Type B pancreatic cell (in vitro differentiated cells): ENCODE results near the gene AKAP13. TPM values are rescaled to one million over a fixed set of nuclear protein-coding genes. Genes with fewer than 3 reads are reported as not detected.

Source experiments
- DNase-seq: peaks from one replicate; pipeline ENCODE4 v3.0.0; 2021; ENCODE audit warnings: mixed read lengths; ENCODE audit not compliant: unreplicated experiment; ENCODE audit errors: extremely low spot score
- H3K27ac Mint-ChIP-seq: 2 replicates; pipeline ENCODE4 v1.8.0; 2021; ENCODE audit warnings: mild to moderate bottlenecking, mixed read lengths
- H3K27me3 Mint-ChIP-seq: 2 replicates; pipeline ENCODE4 v1.8.0; 2021; ENCODE audit warnings: mixed read lengths
- H3K36me3 Mint-ChIP-seq: 2 replicates; pipeline ENCODE4 v1.8.0; 2021; ENCODE audit warnings: mixed read lengths
- H3K4me1 Mint-ChIP-seq: one replicate; pipeline ENCODE4 v1.8.0; 2021; ENCODE audit warnings: mixed read lengths; ENCODE audit not compliant: unreplicated experiment
- H3K4me3 Mint-ChIP-seq: 2 replicates; pipeline ENCODE4 v1.8.0; 2021; ENCODE audit warnings: mild to moderate bottlenecking, mixed read lengths
- H3K9me3 Mint-ChIP-seq: 2 replicates; pipeline ENCODE4 v1.8.0; 2021; ENCODE audit warnings: mixed read lengths
- total RNA-seq: library from RNA; stranded (reverse); gene quantifications from 2 replicates; pipeline ENCODE4 v1.2.1, GENCODE V29; 2021; ENCODE audit warnings: low replicate concordance
- TF ChIP-seq, protein P1 (sequence below): fragments of 200-600 bp; sonication (generic); conservative IDR thresholded peaks from 2 replicates; pipeline ENCODE4 v1.5.0; 2021; ENCODE audit warnings: antibody characterized with exemption, mild to moderate bottlenecking

The AKAP13 gene
- total RNA-seq, 1 donor from 2014 or later = 75.7 TPM

DNA sequence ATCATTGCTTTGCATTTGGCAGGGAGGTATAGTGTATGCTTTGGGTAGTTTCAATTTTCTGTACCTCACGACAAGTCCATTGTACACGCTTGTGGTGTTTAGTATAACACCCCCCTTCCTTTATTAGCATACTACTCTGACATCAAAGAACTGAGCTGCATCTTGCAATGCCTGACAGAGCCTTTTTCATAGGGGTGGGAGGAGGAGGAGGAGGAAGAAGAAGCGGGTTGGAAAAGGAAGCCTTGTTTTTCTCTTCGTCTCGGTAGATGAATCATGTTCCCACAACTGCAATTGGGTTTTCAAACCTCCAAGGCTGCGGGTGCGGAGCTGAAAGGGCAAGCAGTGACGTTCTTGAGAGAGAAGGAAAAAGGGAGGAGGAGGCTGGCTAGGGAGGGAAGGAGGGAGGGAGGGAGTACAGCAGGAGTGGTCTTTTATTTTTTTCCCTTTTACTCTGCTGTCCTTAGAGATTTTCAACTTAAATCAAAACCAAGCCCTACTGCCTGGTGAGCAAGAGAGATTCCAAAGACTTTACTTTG, 238.6 kb downstream of the AKAP13 start:
- Mint-ChIP-seq H3K36me3 (no peaks in the 10 kb centered on the region), H3K4me1 (peaks cover 23% of the 10 kb centered on the region), H3K27me3 (no peaks in the 10 kb centered on the region), H3K9me3 (no peaks in the 10 kb centered on the region), H3K27ac (no peak overlapping the region), H3K4me3 (no peak overlapping the region)
- TF ChIP-seq, protein P1, sequence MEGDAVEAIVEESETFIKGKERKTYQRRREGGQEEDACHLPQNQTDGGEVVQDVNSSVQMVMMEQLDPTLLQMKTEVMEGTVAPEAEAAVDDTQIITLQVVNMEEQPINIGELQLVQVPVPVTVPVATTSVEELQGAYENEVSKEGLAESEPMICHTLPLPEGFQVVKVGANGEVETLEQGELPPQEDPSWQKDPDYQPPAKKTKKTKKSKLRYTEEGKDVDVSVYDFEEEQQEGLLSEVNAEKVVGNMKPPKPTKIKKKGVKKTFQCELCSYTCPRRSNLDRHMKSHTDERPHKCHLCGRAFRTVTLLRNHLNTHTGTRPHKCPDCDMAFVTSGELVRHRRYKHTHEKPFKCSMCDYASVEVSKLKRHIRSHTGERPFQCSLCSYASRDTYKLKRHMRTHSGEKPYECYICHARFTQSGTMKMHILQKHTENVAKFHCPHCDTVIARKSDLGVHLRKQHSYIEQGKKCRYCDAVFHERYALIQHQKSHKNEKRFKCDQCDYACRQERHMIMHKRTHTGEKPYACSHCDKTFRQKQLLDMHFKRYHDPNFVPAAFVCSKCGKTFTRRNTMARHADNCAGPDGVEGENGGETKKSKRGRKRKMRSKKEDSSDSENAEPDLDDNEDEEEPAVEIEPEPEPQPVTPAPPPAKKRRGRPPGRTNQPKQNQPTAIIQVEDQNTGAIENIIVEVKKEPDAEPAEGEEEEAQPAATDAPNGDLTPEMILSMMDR = no peak
- peak; percentile 68 for DNase-seq

DNA sequence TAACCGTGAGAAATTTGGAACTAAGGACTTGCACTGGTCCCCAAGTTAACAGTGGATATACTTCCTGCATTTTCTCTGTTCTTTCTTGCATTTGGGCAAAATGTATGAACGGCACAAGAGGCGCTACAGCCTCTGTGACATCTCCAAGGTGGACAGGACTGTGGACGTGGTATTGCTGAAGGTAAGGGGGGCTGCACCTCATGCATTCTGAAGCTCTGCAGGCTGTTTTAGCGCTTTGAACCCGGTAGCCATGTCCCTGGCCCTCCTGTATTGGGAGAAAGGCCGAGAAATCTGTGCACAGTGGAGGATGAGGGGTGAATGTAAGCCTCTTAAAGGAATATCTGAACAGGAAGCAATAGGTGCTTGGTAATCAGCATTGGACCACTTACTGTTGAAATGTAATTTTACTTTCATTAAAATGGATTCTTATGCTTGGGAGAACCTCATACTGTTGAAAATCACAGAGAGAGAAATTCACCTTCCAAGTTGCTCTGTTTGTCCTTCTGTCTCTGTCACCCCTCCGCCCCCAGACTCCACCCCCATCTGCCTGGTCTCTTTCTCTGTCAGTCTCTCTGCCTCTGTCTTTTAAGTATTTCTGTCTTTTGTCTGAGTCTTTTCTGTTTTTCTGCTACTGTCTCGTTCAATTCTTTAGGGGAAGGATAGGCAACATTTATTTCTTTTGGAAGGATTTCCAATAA, 239.7 kb downstream of the AKAP13 start:
- H3K4me1 Mint-ChIP-seq = peaks cover 28% of the 10 kb centered on the region
- TF ChIP-seq, protein P1 = no peak
- H3K9me3 Mint-ChIP-seq = no peaks in the 10 kb centered on the region
- no peak overlapping the region for H3K4me3 Mint-ChIP-seq
- H3K27me3 Mint-ChIP-seq = no peaks in the 10 kb centered on the region
- no peaks in the 10 kb centered on the region for H3K36me3 Mint-ChIP-seq
- H3K27ac Mint-ChIP-seq = no peak overlapping the region
- no peak for DNase-seq

GRCh38 chr15:85620690-85621049, 240.3 kb downstream of the AKAP13 start:
- Mint-ChIP-seq H3K36me3 (peaks cover 3% of the 10 kb centered on the region), H3K9me3 (no peaks in the 10 kb centered on the region), H3K4me1 (peaks cover 28% of the 10 kb centered on the region), H3K27ac (no peak overlapping the region), H3K27me3 (no peaks in the 10 kb centered on the region), H3K4me3 (no peak overlapping the region)
- TF ChIP-seq, protein P1 = no peak
- no peak for DNase-seq

GRCh38 chr15:85621094-85621493, 240.7 kb downstream of the AKAP13 start:
- H3K36me3 Mint-ChIP-seq = peaks cover 4% of the 10 kb centered on the region
- DNase-seq = no peak
- TF ChIP-seq, protein P1 = no peak

GRCh38 chr15:85622221-85622831, 241.9 kb downstream of the AKAP13 start:
- H3K27me3 Mint-ChIP-seq = no peaks in the 10 kb centered on the region
- peaks cover 12% of the 10 kb centered on the region for H3K36me3 Mint-ChIP-seq
- peak overlapping the region; percentile 12 for H3K27ac Mint-ChIP-seq
- peaks cover 23% of the 10 kb centered on the region for H3K4me1 Mint-ChIP-seq
- no peak overlapping the region for H3K4me3 Mint-ChIP-seq
- no peaks in the 10 kb centered on the region for H3K9me3 Mint-ChIP-seq
- TF ChIP-seq, protein P1 = no peak
- no peak for DNase-seq

More at GRCh38 chr15:85621094-85621493, 240.7 kb downstream of the AKAP13 start:
- Mint-ChIP-seq H3K9me3 (no peaks in the 10 kb centered on the region), H3K4me1 (peaks cover 25% of the 10 kb centered on the region), H3K27ac (no peak overlapping the region), H3K4me3 (no peak overlapping the region), H3K27me3 (no peaks in the 10 kb centered on the region)
